Sigmoid colon (tissue), 7 donors: Measurements from ENCODE around the gene PDK1. TPM values are rescaled to one million over a fixed set of nuclear protein-coding genes. Genes with fewer than 3 reads are reported as not detected.

Experiments used
- DNase-seq: peaks from one replicate; pipeline ENCODE4 v3.0.0-alpha.2; 2019
- H3K27ac ChIP-seq, 4 donors: fragments of 200-600 bp; sonication (generic); one replicate each; pipeline ENCODE4 v1.5.1; 2016 to 2019; ENCODE audit warnings: mild to moderate bottlenecking in 1 of 4
- H3K27me3 ChIP-seq, 3 donors: fragments of 200-600 bp; sonication (generic); one replicate each; pipeline ENCODE4 v1.5.1; 2019; ENCODE audit warnings: mild to moderate bottlenecking in 1 of 3
- H3K36me3 ChIP-seq, 4 donors: fragments of 200-600 bp; sonication (generic); one replicate each; pipeline ENCODE4 v1.5.1; 2016 to 2019
- H3K4me1 ChIP-seq, 4 donors: fragments of 200-600 bp; sonication (generic); one replicate each; pipeline ENCODE4 v1.5.1; 2017 to 2019
- H3K4me3 ChIP-seq, 4 donors: fragments of 200-600 bp; sonication (generic); one replicate each; pipeline ENCODE4 v1.5.1; 2017 to 2019; ENCODE audit warnings: mild to moderate bottlenecking in 2 of 4, moderate library complexity in 1 of 4
- H3K9me3 ChIP-seq, 4 donors: fragments of 200-600 bp in 3 of 4; sonication (generic) in 3 of 4; one replicate each; pipeline versions ENCODE4 v1.5.1 to v1.6.1; 2013 to 2019
- EP300 ChIP-seq, 4 donors: sonication (generic); formaldehyde crosslinking; IDR thresholded peaks; one replicate each; pipeline ENCODE4 v1.6.1; 2017; ENCODE audit warnings: antibody characterized with exemption in 4 of 4
- POLR2A ChIP-seq, 2 donors: fragments of 450-650 bp; IDR thresholded peaks; one replicate each; pipeline ENCODE4 v1.6.1; 2016; ENCODE audit warnings: antibody characterized with exemption in 2 of 2, mild to moderate bottlenecking in 2 of 2, moderate library complexity in 2 of 2
- POLR2AphosphoS5 ChIP-seq, 4 donors: sonication (generic); formaldehyde crosslinking; IDR thresholded peaks; one replicate each; pipeline ENCODE4 v1.6.1; 2017; ENCODE audit warnings: antibody characterized with exemption in 4 of 4
- WGBS, 2 donors: extraction: QIAGEN DNeasy Blood & Tissue Kit; methylation state at CpG; one replicate each; pipeline ENCODE4 v1.1.7; 2013; 5-methylcytosine and 5-hydroxymethylcytosine counted together
- intact Hi-C: fragments of 100-400 bp; cut with DNase I; formaldehyde crosslinking; loops from one replicate; pipeline ENCODE4 v1.15.1; 2023
- polyA plus RNA-seq, 3 donors: library from polyadenylated mRNA; stranded (reverse); fragments of 200-250 nt; gene quantifications; one replicate each; pipeline ENCODE4 v1.2.3, GENCODE V29; 2013
- total RNA-seq, 4 donors: library from RNA; depleted of rRNA; stranded (reverse); fragments of >200 nt; gene quantifications; one replicate each; pipeline ENCODE4 v1.1.0, GENCODE V29; 2016
- TF ChIP-seq, protein P1 (sequence below), 4 experiments: fragments of 450-650 bp in 3 of 4; fragments of 200-600 bp in 1 of 4; IDR thresholded peaks; one replicate each; pipeline ENCODE4 v1.5.1; 2016 to 2019; ENCODE audit warnings: antibody characterized with exemption in 4 of 4, mild to moderate bottlenecking in 3 of 4, moderate library complexity in 2 of 4
- donor health status: healthy with polysubstance abuse.
- donor health status: Bipolar disorder and iron deficiency.
- donor health status: healthy.

The PDK1 gene
- total and polyA plus RNA-seq, 7 donors, result 3.5 to 15.0 (median 6.4) TPM

DNA sequence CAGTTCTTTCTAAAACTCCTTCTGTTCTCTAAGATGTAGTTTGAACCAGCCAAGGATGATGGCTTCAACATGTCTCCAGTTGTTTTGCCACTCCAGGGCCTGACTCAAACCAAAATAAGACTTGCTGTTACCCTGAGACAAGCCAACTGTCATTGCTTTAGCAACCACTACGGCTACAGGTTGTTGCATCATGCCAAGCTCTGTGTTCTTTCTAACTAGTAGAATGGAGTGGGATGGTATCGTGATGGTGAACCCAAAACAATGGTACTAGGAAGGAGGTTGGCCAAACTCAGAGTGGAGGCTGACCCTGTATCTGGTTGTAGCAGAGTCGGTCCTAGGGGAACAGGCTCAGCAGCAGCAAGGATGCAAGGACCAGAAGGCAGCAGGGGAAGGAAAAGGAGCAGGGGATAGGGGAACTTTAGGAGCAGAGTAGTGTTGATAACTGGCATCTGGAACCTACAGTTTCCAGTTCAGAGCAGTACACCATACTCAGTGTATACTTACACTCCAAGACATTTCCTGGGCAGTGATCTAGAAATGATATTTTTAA is 51.6 kb downstream of the PDK1 start:
- H3K27me3 ChIP-seq, result no peaks in the 10 kb centered on the region
- no peak overlapping the region for H3K4me3 ChIP-seq
- no peaks in the 10 kb centered on the region for H3K36me3 ChIP-seq
- WGBS, 2 donors, result 93 to 95% methylated on average over 3 of the region's 3 CpGs
- no peaks in the 10 kb centered on the region for H3K9me3 ChIP-seq
- no peak for TF ChIP-seq POLR2AphosphoS5 (IDR thresholded peaks at IDR 0.05)
- no peak for TF ChIP-seq EP300 (IDR thresholded peaks at IDR 0.05)
- TF ChIP-seq, protein P1, sequence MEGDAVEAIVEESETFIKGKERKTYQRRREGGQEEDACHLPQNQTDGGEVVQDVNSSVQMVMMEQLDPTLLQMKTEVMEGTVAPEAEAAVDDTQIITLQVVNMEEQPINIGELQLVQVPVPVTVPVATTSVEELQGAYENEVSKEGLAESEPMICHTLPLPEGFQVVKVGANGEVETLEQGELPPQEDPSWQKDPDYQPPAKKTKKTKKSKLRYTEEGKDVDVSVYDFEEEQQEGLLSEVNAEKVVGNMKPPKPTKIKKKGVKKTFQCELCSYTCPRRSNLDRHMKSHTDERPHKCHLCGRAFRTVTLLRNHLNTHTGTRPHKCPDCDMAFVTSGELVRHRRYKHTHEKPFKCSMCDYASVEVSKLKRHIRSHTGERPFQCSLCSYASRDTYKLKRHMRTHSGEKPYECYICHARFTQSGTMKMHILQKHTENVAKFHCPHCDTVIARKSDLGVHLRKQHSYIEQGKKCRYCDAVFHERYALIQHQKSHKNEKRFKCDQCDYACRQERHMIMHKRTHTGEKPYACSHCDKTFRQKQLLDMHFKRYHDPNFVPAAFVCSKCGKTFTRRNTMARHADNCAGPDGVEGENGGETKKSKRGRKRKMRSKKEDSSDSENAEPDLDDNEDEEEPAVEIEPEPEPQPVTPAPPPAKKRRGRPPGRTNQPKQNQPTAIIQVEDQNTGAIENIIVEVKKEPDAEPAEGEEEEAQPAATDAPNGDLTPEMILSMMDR (IDR thresholded peaks at IDR 0.05), result no peak
- TF ChIP-seq POLR2A (IDR thresholded peaks at IDR 0.05), result no peak
- intact Hi-C loops, result no loop called here
- DNase-seq, result no peak
- H3K27ac ChIP-seq, result no peak overlapping the region
- no peaks in the 10 kb centered on the region for H3K4me1 ChIP-seq

DNA sequence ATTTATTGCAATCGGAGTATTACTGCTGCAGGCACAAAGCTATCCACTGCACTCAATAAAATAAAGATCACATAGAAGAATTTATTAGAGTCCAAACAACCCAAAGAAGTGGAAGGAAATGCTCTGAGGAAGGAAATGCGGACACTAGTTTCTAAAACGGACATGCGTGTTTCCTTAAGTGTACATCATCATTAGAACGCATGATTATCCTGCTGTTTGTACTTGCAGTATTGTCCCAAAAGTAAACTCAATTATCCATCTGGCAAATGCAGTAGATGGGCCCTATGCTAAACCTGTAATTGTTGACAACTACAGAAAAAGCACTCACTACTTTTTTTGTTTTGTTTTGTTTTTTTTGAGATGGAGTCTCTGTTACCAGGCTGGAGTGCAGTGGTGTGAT is 53.6 kb downstream of the PDK1 start:
- no peaks in the 10 kb centered on the region for H3K4me1 ChIP-seq
- H3K36me3 ChIP-seq, result no peaks in the 10 kb centered on the region
- 92% methylated on average over 5 of the region's 5 CpGs for WGBS, 2 donors
- no peak for DNase-seq
- H3K27ac ChIP-seq, result no peak overlapping the region
- intact Hi-C loops, result no loop called here
- no peaks in the 10 kb centered on the region for H3K27me3 ChIP-seq
- no peaks in the 10 kb centered on the region for H3K9me3 ChIP-seq
- TF ChIP-seq, protein P1 (IDR thresholded peaks at IDR 0.05), result no peak
- no peak for TF ChIP-seq EP300 (IDR thresholded peaks at IDR 0.05)
- no peak for TF ChIP-seq POLR2AphosphoS5 (IDR thresholded peaks at IDR 0.05)
- no peak for TF ChIP-seq POLR2A (IDR thresholded peaks at IDR 0.05)
- no peak overlapping the region for H3K4me3 ChIP-seq

DNA sequence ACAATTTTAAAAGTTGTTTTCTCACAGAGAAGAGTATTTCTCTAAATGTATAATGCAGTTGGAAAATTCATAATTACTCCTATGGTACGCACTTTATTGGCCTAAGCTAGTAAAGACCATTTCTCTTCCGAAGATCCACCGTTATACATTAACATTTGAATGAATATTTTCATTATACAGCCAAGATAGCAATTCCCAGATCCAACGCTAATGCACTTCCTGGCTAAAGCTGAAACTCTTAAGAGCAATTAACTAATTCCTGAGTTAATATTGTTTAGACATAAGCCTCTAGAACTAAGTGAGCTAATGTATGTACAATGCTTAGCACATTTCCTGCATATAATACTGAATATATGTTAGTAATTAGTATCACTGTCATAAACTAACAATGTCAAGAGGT is 56.2 kb downstream of the PDK1 start:
- H3K36me3 ChIP-seq, result no peaks in the 10 kb centered on the region
- H3K4me1 ChIP-seq, result no peaks in the 10 kb centered on the region
- no peaks in the 10 kb centered on the region for H3K9me3 ChIP-seq
- TF ChIP-seq EP300 (IDR thresholded peaks at IDR 0.05) (no peak), POLR2AphosphoS5 (IDR thresholded peaks at IDR 0.05) (no peak), POLR2A (IDR thresholded peaks at IDR 0.05) (no peak)
- TF ChIP-seq, protein P1 (IDR thresholded peaks at IDR 0.05), result no peak
- H3K27me3 ChIP-seq, result no peaks in the 10 kb centered on the region
- H3K4me3 ChIP-seq, result no peak overlapping the region
- H3K27ac ChIP-seq, result no peak overlapping the region
- intact Hi-C loops, result no loop called here
- DNase-seq, result no peak
- 78 to 90% methylated on average over 4 of the region's 4 CpGs for WGBS, 2 donors

DNA sequence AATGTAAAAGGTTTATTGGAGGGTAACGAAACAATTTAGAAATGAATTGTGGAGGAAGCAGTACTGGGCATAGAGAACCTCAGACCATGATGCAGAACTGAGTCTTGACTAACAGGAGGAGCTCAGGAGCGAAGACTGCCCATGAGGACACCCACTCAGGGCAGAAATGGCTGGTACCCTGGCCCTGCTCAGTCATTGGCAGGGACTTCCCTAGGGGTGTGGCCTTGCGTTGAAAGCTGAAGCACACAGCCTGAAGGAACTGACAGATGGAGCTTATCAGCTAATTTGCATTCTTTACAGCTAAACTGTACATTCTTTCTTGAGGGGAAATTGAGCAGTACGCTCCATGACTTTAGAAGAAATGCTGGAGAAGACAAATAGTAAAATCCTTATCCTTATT is 57.1 kb downstream of the PDK1 start:
- Histone ChIP-seq H3K36me3 (no peaks in the 10 kb centered on the region), H3K9me3 (no peaks in the 10 kb centered on the region), H3K4me3 (no peak overlapping the region), H3K27ac (no peak overlapping the region), H3K27me3 (no peaks in the 10 kb centered on the region), H3K4me1 (no peaks in the 10 kb centered on the region)
- TF ChIP-seq POLR2AphosphoS5 (IDR thresholded peaks at IDR 0.05), result no peak
- no peak for TF ChIP-seq EP300 (IDR thresholded peaks at IDR 0.05)
- TF ChIP-seq, protein P1 (IDR thresholded peaks at IDR 0.05), result no peak
- TF ChIP-seq POLR2A (IDR thresholded peaks at IDR 0.05), result no peak
- DNase-seq, result no peak
- intact Hi-C loops, result no loop called here
- WGBS, 2 donors, result 47 to 73% methylated on average over 4 of the region's 4 CpGs

DNA sequence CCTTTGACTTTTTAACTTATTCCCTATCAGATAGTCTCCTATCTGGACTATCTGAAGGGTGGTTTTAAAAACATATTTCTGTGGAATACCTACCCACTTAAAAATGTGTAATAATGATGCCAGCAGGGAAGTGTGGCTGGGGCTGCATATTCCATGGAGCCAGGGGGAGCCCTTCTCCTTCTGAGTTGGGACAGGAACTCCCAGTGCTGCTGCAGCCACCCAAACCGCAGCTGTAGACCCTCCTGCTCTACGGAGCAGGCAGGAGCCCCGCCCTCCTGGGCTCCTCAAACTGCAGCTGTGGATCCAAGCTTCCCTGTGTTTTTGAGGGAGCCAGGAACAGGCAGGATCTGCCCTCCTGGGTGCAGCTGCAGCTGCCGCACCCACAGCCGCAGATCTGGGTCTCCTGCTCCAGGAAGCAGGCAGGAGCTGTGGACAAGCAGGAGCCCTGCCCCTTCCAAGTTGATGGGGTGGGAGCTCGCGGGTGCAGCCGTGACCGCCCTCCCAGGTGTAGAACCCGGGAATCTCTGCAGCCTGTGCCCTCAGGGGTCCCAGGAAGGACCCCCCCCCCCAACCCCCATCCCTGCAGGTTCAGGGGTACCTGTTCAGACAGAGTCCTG is 57.8 kb downstream of the PDK1 start:
- intact Hi-C loops, result no loop called here

More for the DNA sequence above, 57.8 kb downstream of the PDK1 start:
- no peak for TF ChIP-seq POLR2A (IDR thresholded peaks at IDR 0.05)
- TF ChIP-seq, protein P1 (IDR thresholded peaks at IDR 0.05), result no peak
- TF ChIP-seq POLR2AphosphoS5 (IDR thresholded peaks at IDR 0.05), result no peak
- no peak for TF ChIP-seq EP300 (IDR thresholded peaks at IDR 0.05)
- Histone ChIP-seq H3K9me3 (no peaks in the 10 kb centered on the region), H3K4me1 (no peaks in the 10 kb centered on the region), H3K36me3 (no peaks in the 10 kb centered on the region), H3K27me3 (no peaks in the 10 kb centered on the region), H3K27ac (no peak overlapping the region), H3K4me3 (no peak overlapping the region)
- no peak for DNase-seq
- 28 to 65% methylated on average over 10 of the region's 10 CpGs for WGBS, 2 donors
